Neural cell (in vitro differentiated cells): ENCODE measurements around the gene NDUFA5.

Experiments
- CTCF ChIP-seq: fragments of 450-650 bp; IDR thresholded peaks from 2 replicates; pipeline ENCODE4 v1.5.1; 2014; ENCODE audit warnings: antibody characterized with exemption, mild to moderate bottlenecking, moderate library complexity; ENCODE audit not compliant: poor library complexity, severe bottlenecking
- EP300 ChIP-seq: fragments of 450-650 bp; conservative IDR thresholded peaks from 2 replicates; pipeline ENCODE4 v1.6.1; 2014; ENCODE audit warnings: antibody characterized with exemption, mild to moderate bottlenecking, moderate library complexity; ENCODE audit not compliant: poor library complexity, severe bottlenecking
- EZH2 ChIP-seq: fragments of 200-600, 300-800 bp; shearing (Covaris generic), sonication (generic); IDR thresholded peaks from 2 replicates; pipeline ENCODE4 v1.6.1; 2014; ENCODE audit warnings: antibody characterized with exemption, low read length, borderline replicate concordance, mild to moderate bottlenecking; ENCODE audit not compliant: insufficient read depth, poor library complexity, severe bottlenecking
- MXI1 ChIP-seq: fragments of 450-650 bp; conservative IDR thresholded peaks from 2 replicates; pipeline ENCODE4 v1.6.1; 2014; ENCODE audit warnings: antibody characterized with exemption, mild to moderate bottlenecking; ENCODE audit not compliant: poor library complexity, severe bottlenecking
- POLR2AphosphoS5 ChIP-seq: IDR thresholded peaks from 2 replicates; pipeline ENCODE4 v1.6.1; 2012
- RAD21 ChIP-seq: fragments of 450-650 bp; conservative IDR thresholded peaks from 2 replicates; pipeline ENCODE4 v1.6.1; 2014; ENCODE audit warnings: antibody characterized with exemption, mild to moderate bottlenecking, moderate library complexity
- REST ChIP-seq: IDR thresholded peaks from 2 replicates; pipeline ENCODE4 v1.6.1; 2012; ENCODE audit warnings: borderline replicate concordance
- TAF1 ChIP-seq: IDR thresholded peaks from 2 replicates; pipeline ENCODE4 v1.6.1; 2012; ENCODE audit warnings: low read depth

GRCh38 chr7:123492485-123492884, 65.1 kb downstream of the NDUFA5 start:
- TF ChIP-seq MXI1, result no peak
- TF ChIP-seq TAF1, result no peak
- TF ChIP-seq CTCF, result no peak
- no peak for TF ChIP-seq POLR2AphosphoS5
- no peak for TF ChIP-seq EZH2
- no peak for TF ChIP-seq RAD21
- no peak for TF ChIP-seq REST
- TF ChIP-seq EP300, result no peak
